Astrocyte of the spinal cord (primary cell): Measurements from ENCODE around the gene RAI14.
"Not testable (repeated sequence)": the region's sequence is repeated elsewhere in the genome, so short reads cannot be mapped to it uniquely, and the experiment has no call there.

ENCODE experiments used
- DNase-seq: peaks from one replicate; pipeline ENCODE4 v3.0.0; 2011; ENCODE audit warnings: low read depth, low spot score
- H3K4me3 ChIP-seq: 2 replicates; pipeline ENCODE4 v1.5.1; 2011; ENCODE audit warnings: low read depth, mild to moderate bottlenecking, low read length, moderate library complexity
- in situ Hi-C: cut with HindIII; loops from 2 replicates; pipeline ENCODE4 v1.10.0; 2017; ENCODE audit warnings: low sequenced_read_pairs
- TF ChIP-seq, protein P1 (sequence below): IDR thresholded peaks from 2 replicates; pipeline ENCODE4 v1.5.1; 2012; ENCODE audit warnings: low read depth, mild to moderate bottlenecking, low read length, inconsistent platforms

Gene RAI14

DNA sequence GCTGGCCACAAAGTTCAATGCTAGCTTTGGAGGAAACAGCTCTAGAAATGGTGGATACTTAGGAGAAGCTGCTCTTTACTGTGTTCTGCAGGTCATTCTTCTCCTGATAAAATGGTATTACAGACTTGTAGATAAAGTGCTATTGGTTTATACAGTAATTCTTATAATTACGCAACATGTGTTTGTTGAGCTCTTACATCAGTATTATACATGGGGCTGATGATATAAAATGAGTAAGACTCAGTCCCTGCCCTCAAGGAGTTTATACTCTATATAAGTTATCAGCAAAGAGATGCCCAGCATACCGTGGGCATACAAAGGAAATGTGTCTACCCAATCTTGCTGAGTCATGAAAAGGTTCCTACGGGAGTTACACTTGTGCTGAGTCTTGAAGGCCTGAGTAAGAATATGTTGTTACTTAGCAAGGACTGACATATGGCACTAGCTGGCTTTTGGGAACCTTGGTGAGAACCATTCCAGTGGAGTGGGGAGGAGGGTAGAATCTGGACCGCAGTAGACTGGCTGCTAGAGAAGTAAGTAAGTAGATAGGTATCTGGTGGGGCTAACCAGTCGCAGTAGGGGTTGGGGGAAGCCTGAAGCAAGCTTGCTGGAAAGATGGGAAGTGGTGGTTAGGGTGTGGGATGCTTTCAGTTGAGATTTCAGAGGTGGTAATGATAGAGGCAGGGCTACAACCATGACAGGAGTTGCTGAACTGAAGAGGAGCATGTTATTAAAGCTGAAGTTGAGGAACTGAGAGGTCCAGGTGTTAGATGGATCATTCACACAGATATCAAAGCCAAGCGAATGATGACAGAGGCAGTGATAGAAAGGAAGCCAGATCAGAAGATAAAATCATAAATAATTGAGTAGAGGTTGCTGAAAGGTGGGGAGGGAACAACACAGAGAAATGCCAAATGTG lies 171.7 kb downstream of the RAI14 start:
- in situ Hi-C loops: no loop called here
- no peak for DNase-seq
- TF ChIP-seq, protein P1, sequence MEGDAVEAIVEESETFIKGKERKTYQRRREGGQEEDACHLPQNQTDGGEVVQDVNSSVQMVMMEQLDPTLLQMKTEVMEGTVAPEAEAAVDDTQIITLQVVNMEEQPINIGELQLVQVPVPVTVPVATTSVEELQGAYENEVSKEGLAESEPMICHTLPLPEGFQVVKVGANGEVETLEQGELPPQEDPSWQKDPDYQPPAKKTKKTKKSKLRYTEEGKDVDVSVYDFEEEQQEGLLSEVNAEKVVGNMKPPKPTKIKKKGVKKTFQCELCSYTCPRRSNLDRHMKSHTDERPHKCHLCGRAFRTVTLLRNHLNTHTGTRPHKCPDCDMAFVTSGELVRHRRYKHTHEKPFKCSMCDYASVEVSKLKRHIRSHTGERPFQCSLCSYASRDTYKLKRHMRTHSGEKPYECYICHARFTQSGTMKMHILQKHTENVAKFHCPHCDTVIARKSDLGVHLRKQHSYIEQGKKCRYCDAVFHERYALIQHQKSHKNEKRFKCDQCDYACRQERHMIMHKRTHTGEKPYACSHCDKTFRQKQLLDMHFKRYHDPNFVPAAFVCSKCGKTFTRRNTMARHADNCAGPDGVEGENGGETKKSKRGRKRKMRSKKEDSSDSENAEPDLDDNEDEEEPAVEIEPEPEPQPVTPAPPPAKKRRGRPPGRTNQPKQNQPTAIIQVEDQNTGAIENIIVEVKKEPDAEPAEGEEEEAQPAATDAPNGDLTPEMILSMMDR: no peak
- no peak overlapping the region for H3K4me3 ChIP-seq

DNA sequence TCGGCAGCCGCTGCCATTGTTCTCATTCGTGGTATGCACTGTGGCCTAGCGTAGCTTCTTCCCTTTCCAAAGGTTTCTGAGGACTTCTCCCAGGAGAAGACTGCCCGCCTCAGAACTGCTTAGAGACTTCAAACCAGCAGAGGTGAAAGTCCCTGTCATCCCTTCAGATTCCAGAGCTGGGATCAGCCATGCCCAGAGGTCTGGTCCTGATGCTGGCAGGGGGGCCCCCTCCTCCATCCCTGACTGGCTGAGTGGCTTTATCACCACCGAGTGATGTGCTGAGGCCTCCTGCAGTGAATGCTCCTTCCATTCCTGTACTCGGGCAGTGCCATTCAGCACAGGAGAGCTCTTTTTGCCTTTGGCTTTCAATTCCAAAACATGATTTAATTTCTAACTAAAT lies 174.7 kb downstream of the RAI14 start:
- not testable (repeated sequence) for DNase-seq, H3K4me3 ChIP-seq

DNA sequence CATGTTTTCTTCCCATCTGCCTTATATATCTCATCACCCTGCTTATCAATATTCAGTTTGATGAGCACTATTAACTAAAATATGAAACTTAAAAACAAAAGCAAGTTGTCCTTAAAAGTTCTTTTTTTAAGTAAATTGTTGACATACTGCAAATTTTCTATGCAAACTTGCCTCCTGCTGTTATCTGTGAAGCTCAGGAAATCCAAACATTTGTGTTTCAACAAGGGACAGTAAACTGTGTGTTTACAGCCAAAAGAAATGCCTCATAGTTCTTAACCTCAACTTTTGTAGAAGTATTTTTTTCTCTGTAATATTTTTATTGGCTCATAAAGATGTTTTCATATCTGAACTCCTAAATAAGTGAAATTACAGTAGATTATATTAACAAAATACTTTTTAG lies 175.2 kb downstream of the RAI14 start:
- in situ Hi-C loops: no loop called here
- DNase-seq: no peak
- H3K4me3 ChIP-seq: no peak overlapping the region
- TF ChIP-seq, protein P1: no peak

More for the DNA sequence above, 174.7 kb downstream of the RAI14 start:
- in situ Hi-C loops: not testable (repeated sequence)

DNA sequence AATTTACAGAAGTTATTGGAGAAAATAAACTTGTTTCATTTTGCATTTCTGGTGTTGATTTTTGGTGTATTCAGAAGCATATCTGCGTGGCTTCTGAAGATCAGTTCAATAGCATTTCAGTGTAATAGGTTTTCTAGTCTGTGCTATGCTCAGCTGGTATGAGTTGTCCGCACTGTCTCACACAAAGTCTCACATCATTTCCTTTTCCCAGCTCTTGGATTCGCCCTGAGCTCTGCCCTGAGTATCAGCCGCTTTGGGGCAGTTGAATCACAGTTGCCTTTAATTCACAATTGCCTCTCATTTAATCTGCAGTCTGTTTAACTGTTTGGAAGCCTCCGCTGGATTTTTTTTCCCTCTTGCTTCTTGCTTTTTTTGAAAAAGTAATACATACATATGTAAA lies 176.4 kb downstream of the RAI14 start:
- in situ Hi-C loops: no loop called here
- H3K4me3 ChIP-seq: no peak overlapping the region
- no peak for DNase-seq
- TF ChIP-seq, protein P1: no peak

DNA sequence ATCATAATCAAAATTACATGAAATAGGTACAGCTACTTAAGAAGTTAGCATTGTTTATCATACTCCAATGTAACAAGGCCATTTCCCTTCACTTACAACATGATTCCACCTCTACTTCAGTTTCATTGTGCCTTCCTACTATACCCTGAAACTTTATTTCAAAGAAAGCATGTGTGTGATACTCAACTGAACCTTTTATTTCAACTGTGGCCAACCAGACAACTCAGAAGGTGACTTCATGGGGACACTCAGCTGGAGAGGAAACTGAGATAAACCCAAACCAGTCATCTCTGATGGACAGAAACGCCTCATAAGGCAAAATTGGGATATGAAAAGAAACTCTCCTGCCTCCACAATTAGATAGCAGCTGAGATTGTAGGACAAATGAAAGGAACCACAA lies 177.0 kb downstream of the RAI14 start:
- H3K4me3 ChIP-seq: no peak overlapping the region
- DNase-seq: no peak
- TF ChIP-seq, protein P1: no peak
- in situ Hi-C loops: no loop called here

DNA sequence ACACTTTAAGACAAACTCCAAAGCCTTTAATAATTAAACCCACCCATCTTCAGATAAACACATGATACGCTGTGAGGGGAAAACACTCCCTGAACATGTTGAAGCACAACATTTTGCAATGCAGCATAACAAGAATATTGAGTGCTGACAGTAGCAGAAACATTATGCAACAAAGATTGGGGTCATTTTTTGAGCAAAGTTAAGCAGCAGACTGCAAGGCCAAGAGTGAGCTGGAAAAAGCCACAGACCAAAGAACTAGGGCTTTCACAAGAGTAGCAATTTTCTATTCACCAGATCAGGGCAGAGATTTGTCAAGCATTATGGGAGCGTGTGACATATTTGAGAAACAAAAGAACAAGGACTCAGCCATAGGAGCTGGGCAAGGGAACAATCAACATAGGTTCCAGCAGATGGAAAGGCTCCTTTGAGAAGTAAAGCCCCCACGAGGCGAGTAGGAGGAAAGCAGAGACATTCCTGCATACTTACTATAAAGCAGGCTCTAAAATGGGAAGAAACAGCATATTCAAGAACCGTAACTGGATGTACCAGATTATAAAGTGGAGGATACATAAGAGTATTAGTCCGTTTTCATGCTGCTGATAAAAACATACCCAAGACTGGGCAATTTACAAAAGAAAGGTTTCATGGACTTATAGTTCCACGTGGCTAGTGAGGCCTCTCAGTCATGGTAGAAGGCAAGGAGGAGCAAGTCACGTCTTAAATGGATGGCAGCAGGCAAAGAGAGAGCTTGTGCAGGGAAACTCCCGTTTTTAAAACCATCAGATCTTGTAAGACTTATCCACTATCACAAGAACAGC lies 178.1 kb downstream of the RAI14 start:
- no peak for DNase-seq
- TF ChIP-seq, protein P1: no peak
- no peak overlapping the region for H3K4me3 ChIP-seq
- in situ Hi-C loops: no loop called here

DNA sequence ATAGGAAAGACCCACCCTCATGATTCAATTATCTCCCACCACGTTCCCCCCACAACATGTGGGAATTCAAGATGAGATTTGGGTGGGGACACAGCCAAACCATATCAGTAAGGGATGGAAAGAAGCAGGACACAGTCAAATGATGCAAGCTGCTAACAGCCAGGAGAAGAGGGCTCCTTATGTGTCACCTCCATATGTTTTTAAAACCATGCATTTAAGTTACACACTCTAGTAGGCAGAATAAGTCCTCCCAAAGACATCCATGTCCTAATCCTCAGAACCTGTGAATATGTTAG lies 178.6 kb downstream of the RAI14 start:
- DNase-seq: no peak
- TF ChIP-seq, protein P1: no peak
- no peak overlapping the region for H3K4me3 ChIP-seq
- in situ Hi-C loops: no loop called here
